ENCODE results near the gene SYS1. TPM values are rescaled to one million over a fixed set of nuclear protein-coding genes. Genes with fewer than 3 reads are reported as not detected.

SYS1 gene
- total and polyA plus RNA-seq, 2 of the 8 experiments (the other 6 are each of a cell fraction or from before 2014, with no cell fraction given): 19.6 to 50.8 TPM

DNA sequence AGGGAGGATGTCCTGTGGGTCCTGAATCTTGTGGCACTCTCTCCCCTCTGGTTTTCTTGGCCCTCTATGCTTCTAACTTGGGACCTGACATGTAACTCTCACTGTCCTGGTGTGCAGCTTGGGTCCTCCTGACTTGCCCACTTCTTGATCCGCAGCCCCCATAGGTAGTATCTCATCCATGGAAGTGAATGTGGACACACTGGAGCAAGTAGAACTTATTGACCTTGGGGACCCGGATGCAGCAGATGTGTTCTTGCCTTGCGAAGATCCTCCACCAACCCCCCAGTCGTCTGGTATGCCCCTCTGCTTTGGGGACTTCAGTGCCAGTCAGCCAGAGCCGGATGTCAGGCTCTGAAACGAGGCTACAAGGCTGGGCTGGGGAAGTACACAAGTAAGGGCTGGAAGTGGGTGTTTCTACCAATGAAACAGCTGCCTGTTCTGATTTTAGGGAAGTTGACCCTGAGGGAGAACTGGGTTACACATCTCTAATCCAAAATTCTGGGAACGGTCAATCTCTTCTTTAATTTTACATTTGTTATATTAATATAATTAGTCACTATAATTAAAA, 45.8 kb downstream of the SYS1 start (continued):
- no peak for TF ChIP-seq GTF2F1 (IDR thresholded peaks at IDR 0.05; ENCODE audit: borderline replicate concordance, low read depth, low read length)
- TF ChIP-seq SIX5 (IDR thresholded peaks at IDR 0.05; ENCODE audit: low read depth, low read length): no peak
- TF ChIP-seq TAF7 (optimal IDR thresholded peaks at IDR 0.05; ENCODE audit: borderline replicate concordance, low read depth, low read length): no peak
- TF ChIP-seq TCF12 (IDR thresholded peaks at IDR 0.05; ENCODE audit: low read depth, low read length): no peak
- TF ChIP-seq KDM4A (IDR thresholded peaks at IDR 0.05; ENCODE audit: low read depth, low read length, severe bottlenecking): no peak
- TF ChIP-seq JUND (IDR thresholded peaks at IDR 0.05; ENCODE audit: low read length): no peak
- TF ChIP-seq MAX (IDR thresholded peaks at IDR 0.05): no peak

Measured in H1 (cell line).